ENCODE measurements around the gene RPA4.
"Not testable (repeated sequence)": the region's sequence is repeated elsewhere in the genome, so short reads cannot be mapped to it uniquely, and the experiment has no call there.

The RPA4 gene

GRCh38 chrX:96883608-96884007, at the start of gene RPA4:
RPA4 (plus strand) TSS chrX:96883908; CDS start chrX:96884311, 403 bp downstream.
- no peak for DNase-seq (ENCODE audit: low read depth)

GRCh38 chrX:96834137-96834536, 49.6 kb upstream of the RPA4 start:
- no peak for DNase-seq (ENCODE audit: low read depth)

GRCh38 chrX:96835660-96836289, 47.9 kb upstream of the RPA4 start:
- no peak for DNase-seq (ENCODE audit: low read depth)

GRCh38 chrX:96837808-96838207, 45.9 kb upstream of the RPA4 start:
- DNase-seq (ENCODE audit: low read depth) = no peak

- DNase-seq (ENCODE audit: low read depth) = no peak
These were observed 45.2 kb upstream of the RPA4 start for GRCh38 chrX:96838537-96838936.

GRCh38 chrX:96841325-96841724, 42.4 kb upstream of the RPA4 start:
- no peak for DNase-seq (ENCODE audit: low read depth)

GRCh38 chrX:96841866-96842265, 41.8 kb upstream of the RPA4 start:
- DNase-seq (ENCODE audit: low read depth) = not testable (repeated sequence)

- no peak for DNase-seq (ENCODE audit: low read depth)
These were observed 40.1 kb upstream of the RPA4 start for GRCh38 chrX:96843566-96843965.

- no peak for DNase-seq (ENCODE audit: low read depth)
These were observed 36.9 kb upstream of the RPA4 start for GRCh38 chrX:96846841-96847240.

GRCh38 chrX:96859422-96859821, 24.3 kb upstream of the RPA4 start:
- not testable (repeated sequence) for DNase-seq (ENCODE audit: low read depth)

GRCh38 chrX:96861218-96861617, 22.5 kb upstream of the RPA4 start:
- DNase-seq (ENCODE audit: low read depth) = no peak

- DNase-seq (ENCODE audit: low read depth) = no peak
These were observed 22.0 kb upstream of the RPA4 start for GRCh38 chrX:96861661-96862060.

GRCh38 chrX:96884027-96884426, 319 bp downstream of the RPA4 start:
- no peak for DNase-seq (ENCODE audit: low read depth)

GRCh38 chrX:96889726-96890125, 6.0 kb downstream of the RPA4 start:
- DNase-seq (ENCODE audit: low read depth) = peak; percentile 19

GRCh38 chrX:96906741-96907140, 23.0 kb downstream of the RPA4 start:
- no peak for DNase-seq (ENCODE audit: low read depth)

- DNase-seq (ENCODE audit: low read depth) = no peak
These were observed 24.0 kb downstream of the RPA4 start for GRCh38 chrX:96907516-96908272.

- DNase-seq (ENCODE audit: low read depth) = no peak
These were observed 25.6 kb downstream of the RPA4 start for GRCh38 chrX:96909291-96909690.

GRCh38 chrX:96918864-96919263, 35.2 kb downstream of the RPA4 start:
- DNase-seq (ENCODE audit: low read depth) = no peak

- DNase-seq (ENCODE audit: low read depth) = no peak
These were observed 36.0 kb downstream of the RPA4 start for GRCh38 chrX:96919672-96920071.

GRCh38 chrX:96924581-96924980, 40.9 kb downstream of the RPA4 start:
- DNase-seq (ENCODE audit: low read depth) = no peak

GRCh38 chrX:96929036-96929435, 45.3 kb downstream of the RPA4 start:
- DNase-seq (ENCODE audit: low read depth) = no peak

Data from GM04503 (cell line).